Measurements from ENCODE around the gene ZNF831. TPM values are rescaled to one million over a fixed set of nuclear protein-coding genes. Genes with fewer than 3 reads are reported as not detected.

Gene ZNF831
- total RNA-seq, 1 experiment from 2014 or later, result 0.15 TPM

GRCh38 chr20:59307270-59307669 is 143.6 kb downstream of the ZNF831 start:
- Histone ChIP-seq H3K79me2 (ENCODE audit: insufficient read depth, low read length) (no peaks in the 10 kb centered on the region), H3K27ac (ENCODE audit: low read depth, low read length) (no peak overlapping the region), H3K4me2 (ENCODE audit: low read length) (no peak overlapping the region), H3K4me1 (ENCODE audit: control insufficient read depth in 1 of 2, insufficient read depth in 2 of 2, low read length in 2 of 2) (no peaks in the 10 kb centered on the region), H2AFZ (ENCODE audit: low read depth, low read length, poor library complexity, severe bottlenecking) (no peak overlapping the region), H3K9me2 (ENCODE audit: insufficient read depth) (no peaks in the 10 kb centered on the region), H3K9me3 (ENCODE audit: control insufficient read depth in 1 of 2, insufficient read depth in 1 of 2, low read depth in 1 of 2, low read length in 2 of 2) (no peaks in the 10 kb centered on the region), H4K20me1 (ENCODE audit: insufficient read depth) (no peaks in the 10 kb centered on the region), H3K4me3 (replicated peaks in 1 of 2; ENCODE audit: low read depth in 1 of 2, low read length in 2 of 2) (no peak overlapping the region), H3K9ac (ENCODE audit: low read length) (no peak overlapping the region), H3K27me3 (ENCODE audit: insufficient read depth, low read length) (peaks cover 37% of the 10 kb centered on the region), H3K36me3 (ENCODE audit: control insufficient read depth in 1 of 2, insufficient read depth in 2 of 2, low read length in 2 of 2) (no peaks in the 10 kb centered on the region)
- no TSS peak for BruUV-seq (replicated peaks)
- intact Hi-C loops (cut with micrococcal nuclease), result no loop called here
- ChIA-PET RAD21 (ENCODE audit: low non-redundant PET in 1 of 2, low total read pairs in 2 of 2, uncharacterized antibody in 2 of 2, unreplicated experiment in 2 of 2) (no interaction called here), POLR2A (no interaction called here), CTCF (no interaction called here)
- no peak for ATAC-seq
- DNase-seq (ENCODE audit: low read depth, low spot score), result no peak
- TF ChIP-seq SRF (IDR thresholded peaks at IDR 0.05; ENCODE audit: low read depth) (no peak), RAD21 (IDR thresholded peaks at IDR 0.05; ENCODE audit: low read depth) (no peak), CBX3 (IDR thresholded peaks at IDR 0.05; ENCODE audit: low read depth) (no peak), EGR1 (IDR thresholded peaks at IDR 0.05; ENCODE audit: low read depth) (no peak), POLR2A (IDR thresholded peaks at IDR 0.05; ENCODE audit: borderline replicate concordance, extremely low read depth, insufficient read depth, insufficient read length) (no peak), SIN3A (IDR thresholded peaks at IDR 0.05; ENCODE audit: low read depth) (no peak), POLR2AphosphoS5 (IDR thresholded peaks at IDR 0.05; ENCODE audit: low read depth, low read length) (no peak), ZNF274 (IDR thresholded peaks at IDR 0.05; ENCODE audit: low read depth, low read length) (no peak), MAX (IDR thresholded peaks at IDR 0.05) (no peak), EZH2 (IDR thresholded peaks at IDR 0.05) (no peak)

Other genes starting within 250 kb of the ZNF831 start
- gene NELFCD, start 182.6 kb upstream of the ZNF831 start, total RNA-seq (2021; ENCODE audit: unreplicated experiment), result 88.2 TPM
- 100 TPM for gene CTSZ, start 156.6 kb upstream of the ZNF831 start, total RNA-seq (2021; ENCODE audit: unreplicated experiment)
- not detected for gene TUBB1, start 144.4 kb upstream of the ZNF831 start, total RNA-seq (2021; ENCODE audit: unreplicated experiment)
- gene ATP5F1E, start 131.5 kb upstream of the ZNF831 start, total RNA-seq (2021; ENCODE audit: unreplicated experiment), result 72.8 TPM
- 129 TPM for gene PRELID3B, start 121.0 kb upstream of the ZNF831 start, total RNA-seq (2021; ENCODE audit: unreplicated experiment)
- not detected for gene EDN3, start 136.8 kb downstream of the ZNF831 start, total RNA-seq (2021; ENCODE audit: unreplicated experiment)